GM23338 (cell line): ENCODE results near the gene CYSLTR2.

Experiments
- CREB1 ChIP-seq: fragments of 250-450 bp; sonication (Bioruptor Pico); IDR thresholded peaks from 2 replicates; pipeline ENCODE4 v1.5.0; 2020; ENCODE audit warnings: low read depth, mild to moderate bottlenecking, moderate library complexity
- EZH2 ChIP-seq: fragments of 200-600 bp; sonication (generic); IDR thresholded peaks from one replicate; pipeline ENCODE4 v1.8.0; 2017; ENCODE audit warnings: antibody characterized with exemption, mild to moderate bottlenecking, low read depth; ENCODE audit not compliant: unreplicated experiment
- EZH2phosphoT487 ChIP-seq: fragments of 200-600 bp; sonication (generic); IDR thresholded peaks from one replicate; pipeline ENCODE4 v1.8.1; 2018; ENCODE audit warnings: antibody characterized with exemption; ENCODE audit not compliant: unreplicated experiment
- NANOG ChIP-seq: IDR thresholded peaks from 2 replicates; pipeline ENCODE4 v1.6.1; 2016; ENCODE audit warnings: antibody characterized with exemption, borderline replicate concordance
- POLR2AphosphoS5 ChIP-seq: IDR thresholded peaks from 2 replicates; pipeline ENCODE4 v1.6.1; 2016; ENCODE audit warnings: antibody characterized with exemption, low read depth
- STAT1 ChIP-seq: IDR thresholded peaks from one replicate; pipeline ENCODE4 v1.6.1; 2016; ENCODE audit warnings: antibody characterized with exemption; ENCODE audit not compliant: unreplicated experiment
- TF ChIP-seq, protein P1 (sequence below), 2 experiments: fragments of 200-600 bp in 1 of 2; sonication (generic) in 1 of 2; conservative IDR thresholded peaks; 2 replicates each; pipeline versions ENCODE4 v1.5.1 to v1.6.1; 2016 to 2017; ENCODE audit warnings: antibody characterized with exemption in 2 of 2, low read depth in 2 of 2, mild to moderate bottlenecking in 2 of 2, moderate library complexity in 1 of 2
- TF ChIP-seq, protein P2 (sequence below): IDR thresholded peaks from one replicate; pipeline ENCODE4 v1.6.1; 2018; ENCODE audit warnings: antibody characterized with exemption; ENCODE audit not compliant: unreplicated experiment
- TF ChIP-seq, protein P3 (sequence below): IDR thresholded peaks from 2 replicates; pipeline ENCODE4 v1.6.1; 2016; ENCODE audit warnings: antibody characterized with exemption

DNA sequence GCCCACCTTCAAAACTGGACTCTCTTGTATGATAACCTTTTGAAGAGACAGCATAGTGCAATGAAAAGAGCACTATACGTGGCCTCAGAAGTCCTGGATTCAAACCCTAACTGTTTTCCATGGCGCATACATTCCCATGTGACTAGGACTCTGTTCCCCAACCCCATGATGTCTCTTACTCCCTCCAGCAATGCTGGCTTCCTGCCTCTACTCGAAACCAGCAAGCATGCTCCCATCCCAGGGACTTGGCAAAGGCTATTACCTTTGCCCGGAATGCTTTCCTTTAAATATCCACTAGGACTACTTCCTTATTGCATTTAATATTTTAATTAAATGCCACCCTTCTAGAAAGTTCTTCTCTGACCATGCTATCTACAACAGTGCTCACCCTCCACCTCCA is 75.1 kb downstream of the CYSLTR2 start:
- TF ChIP-seq, protein P1, sequence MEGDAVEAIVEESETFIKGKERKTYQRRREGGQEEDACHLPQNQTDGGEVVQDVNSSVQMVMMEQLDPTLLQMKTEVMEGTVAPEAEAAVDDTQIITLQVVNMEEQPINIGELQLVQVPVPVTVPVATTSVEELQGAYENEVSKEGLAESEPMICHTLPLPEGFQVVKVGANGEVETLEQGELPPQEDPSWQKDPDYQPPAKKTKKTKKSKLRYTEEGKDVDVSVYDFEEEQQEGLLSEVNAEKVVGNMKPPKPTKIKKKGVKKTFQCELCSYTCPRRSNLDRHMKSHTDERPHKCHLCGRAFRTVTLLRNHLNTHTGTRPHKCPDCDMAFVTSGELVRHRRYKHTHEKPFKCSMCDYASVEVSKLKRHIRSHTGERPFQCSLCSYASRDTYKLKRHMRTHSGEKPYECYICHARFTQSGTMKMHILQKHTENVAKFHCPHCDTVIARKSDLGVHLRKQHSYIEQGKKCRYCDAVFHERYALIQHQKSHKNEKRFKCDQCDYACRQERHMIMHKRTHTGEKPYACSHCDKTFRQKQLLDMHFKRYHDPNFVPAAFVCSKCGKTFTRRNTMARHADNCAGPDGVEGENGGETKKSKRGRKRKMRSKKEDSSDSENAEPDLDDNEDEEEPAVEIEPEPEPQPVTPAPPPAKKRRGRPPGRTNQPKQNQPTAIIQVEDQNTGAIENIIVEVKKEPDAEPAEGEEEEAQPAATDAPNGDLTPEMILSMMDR (conservative IDR thresholded peaks at IDR 0.05; ENCODE audit: low read depth in 2 of 2): no peak
- TF ChIP-seq EZH2 (no peak), EZH2phosphoT487 (no peak), POLR2AphosphoS5 (no peak), CREB1 (CRISPR knock-in tag) (no peak), NANOG (no peak), STAT1 (no peak)
- TF ChIP-seq, protein P2, sequence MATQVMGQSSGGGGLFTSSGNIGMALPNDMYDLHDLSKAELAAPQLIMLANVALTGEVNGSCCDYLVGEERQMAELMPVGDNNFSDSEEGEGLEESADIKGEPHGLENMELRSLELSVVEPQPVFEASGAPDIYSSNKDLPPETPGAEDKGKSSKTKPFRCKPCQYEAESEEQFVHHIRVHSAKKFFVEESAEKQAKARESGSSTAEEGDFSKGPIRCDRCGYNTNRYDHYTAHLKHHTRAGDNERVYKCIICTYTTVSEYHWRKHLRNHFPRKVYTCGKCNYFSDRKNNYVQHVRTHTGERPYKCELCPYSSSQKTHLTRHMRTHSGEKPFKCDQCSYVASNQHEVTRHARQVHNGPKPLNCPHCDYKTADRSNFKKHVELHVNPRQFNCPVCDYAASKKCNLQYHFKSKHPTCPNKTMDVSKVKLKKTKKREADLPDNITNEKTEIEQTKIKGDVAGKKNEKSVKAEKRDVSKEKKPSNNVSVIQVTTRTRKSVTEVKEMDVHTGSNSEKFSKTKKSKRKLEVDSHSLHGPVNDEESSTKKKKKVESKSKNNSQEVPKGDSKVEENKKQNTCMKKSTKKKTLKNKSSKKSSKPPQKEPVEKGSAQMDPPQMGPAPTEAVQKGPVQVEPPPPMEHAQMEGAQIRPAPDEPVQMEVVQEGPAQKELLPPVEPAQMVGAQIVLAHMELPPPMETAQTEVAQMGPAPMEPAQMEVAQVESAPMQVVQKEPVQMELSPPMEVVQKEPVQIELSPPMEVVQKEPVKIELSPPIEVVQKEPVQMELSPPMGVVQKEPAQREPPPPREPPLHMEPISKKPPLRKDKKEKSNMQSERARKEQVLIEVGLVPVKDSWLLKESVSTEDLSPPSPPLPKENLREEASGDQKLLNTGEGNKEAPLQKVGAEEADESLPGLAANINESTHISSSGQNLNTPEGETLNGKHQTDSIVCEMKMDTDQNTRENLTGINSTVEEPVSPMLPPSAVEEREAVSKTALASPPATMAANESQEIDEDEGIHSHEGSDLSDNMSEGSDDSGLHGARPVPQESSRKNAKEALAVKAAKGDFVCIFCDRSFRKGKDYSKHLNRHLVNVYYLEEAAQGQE: no peak
- TF ChIP-seq, protein P3, sequence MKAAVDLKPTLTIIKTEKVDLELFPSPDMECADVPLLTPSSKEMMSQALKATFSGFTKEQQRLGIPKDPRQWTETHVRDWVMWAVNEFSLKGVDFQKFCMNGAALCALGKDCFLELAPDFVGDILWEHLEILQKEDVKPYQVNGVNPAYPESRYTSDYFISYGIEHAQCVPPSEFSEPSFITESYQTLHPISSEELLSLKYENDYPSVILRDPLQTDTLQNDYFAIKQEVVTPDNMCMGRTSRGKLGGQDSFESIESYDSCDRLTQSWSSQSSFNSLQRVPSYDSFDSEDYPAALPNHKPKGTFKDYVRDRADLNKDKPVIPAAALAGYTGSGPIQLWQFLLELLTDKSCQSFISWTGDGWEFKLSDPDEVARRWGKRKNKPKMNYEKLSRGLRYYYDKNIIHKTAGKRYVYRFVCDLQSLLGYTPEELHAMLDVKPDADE: no peak
